HG02981 (cell line): ENCODE results near the gene COQ2.
A peak's percentile ranks its signal among the peaks of the same experiment; 100 is the strongest.
"Not testable (repeated sequence)": the region's sequence is repeated elsewhere in the genome, so short reads cannot be mapped to it uniquely, and the experiment has no call there.

Source experiments
- ATAC-seq: cut with Tn5 transposase; IDR thresholded peaks from one replicate; pipeline ENCODE4 v1.9.1; 2021; ENCODE audit warnings: mild to moderate bottlenecking, moderate library complexity; ENCODE audit not compliant: unreplicated experiment

Gene COQ2, protein sequence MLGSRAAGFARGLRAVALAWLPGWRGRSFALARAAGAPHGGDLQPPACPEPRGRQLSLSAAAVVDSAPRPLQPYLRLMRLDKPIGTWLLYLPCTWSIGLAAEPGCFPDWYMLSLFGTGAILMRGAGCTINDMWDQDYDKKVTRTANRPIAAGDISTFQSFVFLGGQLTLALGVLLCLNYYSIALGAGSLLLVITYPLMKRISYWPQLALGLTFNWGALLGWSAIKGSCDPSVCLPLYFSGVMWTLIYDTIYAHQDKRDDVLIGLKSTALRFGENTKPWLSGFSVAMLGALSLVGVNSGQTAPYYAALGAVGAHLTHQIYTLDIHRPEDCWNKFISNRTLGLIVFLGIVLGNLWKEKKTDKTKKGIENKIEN

DNA sequence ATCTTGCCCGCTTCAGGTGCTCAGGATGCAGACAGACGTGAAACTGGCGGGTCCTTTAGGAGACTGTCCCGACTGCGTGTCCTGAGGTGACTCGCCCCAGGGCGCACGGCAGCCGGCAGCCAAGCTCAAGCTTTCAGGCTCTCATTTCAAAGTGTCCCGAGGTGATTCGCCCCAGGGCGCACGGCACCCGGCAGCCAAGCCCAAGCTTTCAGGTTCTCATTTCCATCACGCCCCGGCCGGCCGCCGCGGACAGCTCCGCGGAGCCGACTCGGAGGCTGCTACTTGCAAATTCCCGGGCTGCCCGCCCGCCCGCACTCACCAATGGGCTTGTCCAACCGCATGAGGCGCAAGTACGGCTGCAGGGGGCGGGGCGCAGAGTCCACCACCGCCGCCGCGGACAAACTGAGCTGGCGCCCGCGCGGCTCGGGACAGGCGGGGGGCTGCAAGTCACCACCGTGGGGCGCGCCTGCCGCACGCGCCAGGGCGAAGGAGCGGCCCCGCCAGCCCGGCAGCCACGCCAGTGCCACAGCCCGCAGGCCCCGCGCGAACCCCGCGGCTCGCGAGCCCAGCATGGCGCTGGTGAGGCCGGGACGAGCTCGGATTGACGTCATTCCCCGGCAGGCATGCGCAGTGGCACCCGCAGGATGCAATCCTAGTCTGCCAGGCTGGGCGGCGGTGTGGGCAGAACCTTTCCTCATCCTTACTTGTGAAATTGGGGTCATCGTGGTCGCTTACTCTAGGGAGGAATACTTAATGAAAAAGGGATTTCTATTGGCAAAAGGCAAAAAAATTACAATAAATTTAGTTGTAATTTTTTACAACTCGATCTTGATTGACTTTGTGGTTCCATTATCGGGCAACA lies at the start of gene COQ2:
TSS of gene COQ2 (minus strand) at position 606 of the 862 bp plus-strand sequence. CDS start at position 572, 34 bp downstream.
- peak; percentile 73 for ATAC-seq

DNA sequence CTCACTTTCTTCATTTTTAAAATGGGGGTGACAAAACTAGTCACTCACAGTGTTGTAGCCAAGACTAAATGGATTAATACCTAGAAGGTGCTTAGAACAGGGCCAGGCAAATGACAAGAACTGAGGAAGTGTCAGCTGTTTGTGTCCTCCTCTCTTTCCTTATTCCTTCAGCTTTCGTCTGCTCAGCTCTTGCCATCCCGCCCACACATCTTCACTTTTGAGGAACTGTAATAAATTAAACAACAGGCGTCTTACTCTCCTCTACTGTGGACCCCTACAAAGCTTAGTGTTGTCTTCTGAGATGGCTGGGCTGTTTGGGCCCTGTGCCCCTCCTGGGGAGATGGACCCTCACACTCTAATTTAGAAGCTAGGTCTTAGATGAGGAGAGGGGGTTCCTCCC lies 47.4 kb upstream of the COQ2 start:
- ATAC-seq, result no peak

DNA sequence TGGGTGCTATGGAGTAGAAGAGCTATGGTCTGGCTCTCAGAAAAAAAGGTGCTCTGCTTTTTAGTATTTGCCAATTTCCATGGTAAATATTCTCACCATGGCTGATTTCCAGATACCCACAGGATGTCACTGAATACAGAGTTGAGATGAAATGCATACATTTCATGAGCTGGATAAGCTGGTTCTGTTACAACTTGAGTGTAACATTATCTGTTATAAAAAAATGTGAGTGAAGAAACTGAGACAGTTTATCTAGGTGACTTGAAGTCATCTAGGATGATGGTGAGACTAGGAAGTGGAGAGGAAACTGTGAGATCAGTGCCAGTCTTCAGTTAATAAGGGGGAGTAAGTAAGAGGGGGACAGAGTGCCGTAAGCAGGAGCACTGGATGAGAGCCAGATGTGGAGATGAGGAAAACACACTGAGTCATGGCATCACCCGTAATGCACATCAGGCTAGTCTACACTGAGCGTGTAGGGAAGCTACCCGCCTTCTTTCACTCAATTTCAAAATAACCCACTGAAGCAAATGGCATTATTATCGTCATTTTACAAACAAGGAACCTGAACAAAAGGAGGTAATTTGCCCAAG lies 45.0 kb upstream of the COQ2 start:
- no peak for ATAC-seq

DNA sequence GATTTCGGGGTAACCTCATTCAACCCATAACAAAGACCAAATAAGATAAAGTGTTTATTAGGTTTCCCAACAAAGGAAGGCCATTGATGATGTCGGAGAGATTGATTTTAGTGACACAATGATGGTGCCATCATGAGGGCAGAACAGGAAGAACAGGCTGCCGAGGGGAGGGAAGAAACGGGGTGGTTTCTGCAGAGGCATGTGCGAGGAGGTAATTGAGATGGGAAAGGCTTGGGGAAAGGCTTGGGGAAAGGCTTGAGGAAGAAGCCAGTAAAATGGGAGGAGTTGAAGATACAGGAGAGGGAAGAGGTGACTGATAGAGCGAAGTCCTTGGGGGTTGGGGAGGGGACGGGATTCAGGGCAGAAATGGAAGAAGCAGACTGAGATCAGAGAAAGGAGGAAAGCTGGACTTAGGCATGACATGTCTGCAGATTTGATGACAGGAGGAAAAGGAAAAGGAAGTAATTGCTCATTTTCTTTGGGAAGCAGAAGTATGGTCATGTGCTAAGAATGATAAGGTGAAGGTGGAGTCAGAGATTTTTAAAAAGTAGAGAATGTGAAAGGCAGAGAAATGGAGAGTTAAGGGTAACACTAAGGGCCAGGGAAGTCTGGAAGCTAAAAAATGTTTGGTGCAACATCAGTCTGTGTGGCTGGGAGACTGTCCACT lies 44.1 kb upstream of the COQ2 start:
- no peak for ATAC-seq

DNA sequence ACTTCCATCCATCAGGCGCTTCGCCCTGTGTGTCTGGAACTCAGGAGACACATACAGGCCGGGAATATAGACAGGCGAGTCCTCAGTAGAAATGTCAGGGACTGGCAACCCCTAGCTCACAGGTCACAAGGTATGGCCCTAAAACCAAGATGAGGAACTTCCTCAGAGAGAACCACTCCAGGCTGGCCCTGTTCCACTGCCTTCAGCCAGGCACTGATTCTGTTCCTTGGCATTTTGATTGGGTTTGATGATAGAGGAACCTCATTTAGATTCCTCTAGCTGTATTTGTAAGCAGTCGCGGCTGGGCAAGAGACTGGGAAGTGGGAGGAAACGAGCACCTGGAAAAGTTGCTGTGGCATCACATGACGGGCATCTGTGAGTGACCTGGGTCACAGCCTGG lies 41.9 kb upstream of the COQ2 start:
- ATAC-seq, result no peak

DNA sequence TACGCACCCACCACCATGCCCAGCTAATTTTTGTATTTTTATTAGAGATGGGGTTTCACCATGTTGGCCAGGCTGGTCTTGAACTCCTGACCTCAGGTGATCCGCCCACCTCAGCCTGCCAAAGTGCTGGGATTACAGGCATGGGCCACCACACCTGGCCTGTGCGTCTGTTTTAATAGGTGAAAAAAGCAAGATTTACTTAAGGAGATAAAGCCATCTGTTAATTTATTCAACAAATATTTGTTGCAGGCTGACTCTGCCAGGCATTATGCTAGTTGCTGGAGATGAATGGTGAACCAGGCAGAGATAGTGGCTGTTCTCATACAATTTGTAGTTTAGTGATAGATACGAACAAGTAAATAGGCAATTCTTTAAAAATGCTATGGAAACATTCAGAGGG lies 40.7 kb upstream of the COQ2 start:
- not testable (repeated sequence) for ATAC-seq

DNA sequence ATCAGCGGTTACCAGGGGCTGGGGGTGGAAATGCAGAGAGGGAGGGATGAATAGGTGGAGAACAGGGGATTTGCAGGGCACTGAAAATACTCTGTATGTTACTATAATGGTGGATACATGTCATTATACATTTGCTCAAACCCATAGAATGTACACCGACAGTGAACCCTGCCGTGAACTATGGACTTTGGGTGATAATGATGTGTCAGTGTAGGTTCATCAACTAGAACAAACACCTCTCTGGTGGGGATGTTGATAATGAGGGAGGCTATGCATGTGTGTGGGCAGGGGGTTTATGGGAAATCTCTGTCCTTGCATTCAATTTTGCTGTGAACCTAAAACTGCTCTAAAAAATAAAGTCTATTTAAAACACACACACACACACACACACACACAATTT lies 38.5 kb upstream of the COQ2 start:
- ATAC-seq, result no peak

DNA sequence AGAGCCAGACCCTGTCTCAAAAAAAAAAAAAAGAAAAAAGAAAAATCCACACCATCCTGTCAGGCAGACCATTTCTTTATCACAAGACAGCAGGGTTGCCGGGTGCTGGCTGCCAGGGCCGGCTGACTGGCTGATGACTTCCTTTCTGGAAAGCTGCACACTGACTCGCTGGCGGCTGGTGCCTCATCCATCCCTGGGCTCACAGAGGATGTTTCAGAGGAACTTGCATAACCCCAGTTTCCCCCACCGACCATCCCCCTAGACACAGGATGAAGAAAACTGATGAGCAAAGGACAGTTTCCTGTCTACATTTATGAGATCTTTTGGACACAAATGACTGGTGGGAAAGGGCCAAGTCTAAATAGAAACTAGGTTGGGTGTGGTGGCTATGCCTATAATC lies 36.0 kb upstream of the COQ2 start:
- ATAC-seq, result no peak

DNA sequence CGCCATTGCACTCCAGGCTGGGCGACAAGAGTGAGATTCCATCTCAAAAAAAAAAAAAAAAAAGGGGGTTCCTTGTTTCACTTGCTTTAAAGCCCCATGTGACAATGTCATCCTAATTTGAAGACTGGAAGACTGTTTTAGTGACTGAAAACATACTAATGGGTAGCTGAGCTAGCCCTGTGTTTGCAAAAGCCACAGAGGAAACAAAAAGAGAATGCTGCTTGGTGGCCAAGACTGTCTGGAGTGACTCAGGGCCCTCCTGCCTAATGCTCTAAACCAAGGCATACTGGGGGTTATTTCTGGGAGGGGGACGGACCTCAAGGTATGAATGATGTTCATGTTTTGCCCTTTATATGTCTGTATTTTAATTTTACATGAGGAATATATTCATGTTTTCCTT lies 34.1 kb upstream of the COQ2 start:
- ATAC-seq, result no peak

DNA sequence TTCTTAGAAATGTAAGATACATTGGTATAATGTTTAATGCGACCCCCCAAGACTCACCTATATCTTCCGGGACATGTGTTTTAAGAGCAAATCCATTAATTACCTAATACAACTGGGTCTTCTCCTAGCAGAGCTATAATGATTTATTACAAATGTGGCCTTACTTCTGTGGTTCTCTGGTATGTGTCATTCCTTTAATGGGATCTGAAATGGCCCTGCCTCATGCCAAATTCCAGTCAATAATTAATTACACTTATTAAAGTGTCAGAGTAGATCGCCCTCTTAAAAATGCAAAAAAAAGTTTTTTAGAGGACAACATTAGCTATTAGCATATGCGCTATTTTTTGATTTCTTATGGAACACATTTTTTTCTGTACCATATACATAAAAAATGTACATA lies 33.1 kb upstream of the COQ2 start:
- ATAC-seq, result no peak

DNA sequence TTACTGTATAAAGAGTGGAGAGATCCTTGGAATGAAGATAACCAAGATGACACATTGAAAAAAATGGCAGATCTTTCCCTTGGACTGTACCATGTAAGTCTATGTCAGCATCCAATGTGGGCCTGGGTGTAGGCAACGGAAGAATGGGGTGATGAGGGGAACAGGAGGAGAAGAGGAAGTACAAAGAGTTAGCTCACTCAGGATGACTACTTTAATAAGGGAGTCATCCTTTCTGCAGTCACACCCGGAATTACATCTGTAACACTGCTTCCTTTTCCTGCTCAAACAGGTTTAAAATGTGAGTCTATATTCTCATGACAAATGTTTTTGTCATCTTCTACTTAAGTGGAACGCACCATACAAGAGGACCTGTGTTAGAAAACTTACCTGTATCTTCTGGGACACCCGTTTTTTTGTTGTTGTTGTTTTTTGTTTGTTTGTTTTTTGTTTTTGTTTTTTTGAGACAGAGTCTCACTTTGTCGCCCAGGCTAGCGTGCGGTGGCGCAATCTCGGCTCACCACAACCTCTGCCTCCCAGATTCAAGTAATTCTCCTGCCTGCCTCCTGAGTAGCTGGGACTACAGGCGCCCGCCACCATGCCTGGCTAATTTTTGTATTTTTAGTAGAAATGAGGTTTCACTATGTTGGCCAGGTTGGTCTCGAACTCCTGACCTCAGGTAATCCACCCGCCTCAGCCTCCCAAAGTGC lies 32.0 kb upstream of the COQ2 start:
- no peak for ATAC-seq

DNA sequence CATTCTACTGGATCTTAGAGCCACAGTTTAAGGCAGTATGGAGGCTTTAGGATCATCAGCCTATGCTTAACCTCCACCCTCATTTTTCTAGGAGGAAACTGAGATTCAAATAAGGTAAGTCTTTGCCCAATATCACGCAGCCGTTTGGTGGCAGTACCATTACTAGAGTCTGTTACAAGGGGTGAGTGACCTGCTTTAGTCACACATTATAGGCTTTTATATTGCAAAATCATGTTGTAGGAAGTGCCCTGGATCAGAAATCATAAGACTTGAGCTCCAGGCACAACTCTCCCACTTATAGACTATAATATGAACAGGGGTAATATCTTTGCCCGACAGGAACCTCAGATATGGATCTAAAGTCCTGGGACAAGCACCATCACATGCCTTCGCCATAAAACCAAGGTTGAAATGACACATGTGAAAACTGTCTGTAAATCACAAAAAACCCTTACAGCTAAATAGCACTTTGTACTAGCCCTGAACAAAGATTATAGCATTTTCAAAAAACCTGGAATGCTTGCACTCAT lies 30.8 kb upstream of the COQ2 start:
- no peak for ATAC-seq

DNA sequence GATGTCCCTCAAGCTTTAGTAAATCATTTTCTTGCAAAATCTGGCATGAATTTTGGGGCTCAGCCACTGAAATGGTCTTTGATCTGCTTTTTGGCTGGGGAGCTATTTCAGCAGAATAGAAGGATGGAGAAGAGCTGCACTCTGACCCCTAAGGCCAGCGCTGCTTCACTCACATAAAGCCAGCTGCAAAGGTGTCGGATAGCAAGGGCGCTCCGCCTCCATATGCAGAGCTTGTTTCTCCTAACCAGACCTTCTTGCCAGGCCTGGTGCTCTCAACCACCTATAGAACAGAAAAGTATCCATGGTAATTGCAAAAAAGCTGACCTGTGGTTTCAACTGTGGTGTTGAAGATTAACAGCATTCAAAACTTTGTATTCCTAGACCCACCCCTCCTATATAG lies 24.1 kb upstream of the COQ2 start:
- ATAC-seq, result no peak

DNA sequence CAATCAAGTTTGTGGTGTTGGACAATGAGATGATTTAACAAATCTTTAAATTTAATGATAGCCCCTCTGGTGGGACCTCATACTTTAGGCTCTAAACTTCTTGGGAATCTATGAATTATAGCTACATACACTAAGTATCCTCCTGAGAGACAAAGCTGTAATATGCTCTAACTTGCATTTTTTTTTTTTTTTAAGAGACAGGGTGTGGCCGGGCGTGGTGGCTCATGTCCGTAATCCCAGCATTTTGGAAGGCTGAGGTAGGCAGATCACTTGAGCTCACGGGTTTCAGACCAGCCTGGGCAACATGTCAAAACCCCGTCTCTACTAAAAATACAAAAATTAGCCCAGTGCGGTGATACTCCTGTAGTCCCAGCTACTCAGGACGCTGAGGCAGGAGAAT lies 23.3 kb upstream of the COQ2 start:
- no peak for ATAC-seq

DNA sequence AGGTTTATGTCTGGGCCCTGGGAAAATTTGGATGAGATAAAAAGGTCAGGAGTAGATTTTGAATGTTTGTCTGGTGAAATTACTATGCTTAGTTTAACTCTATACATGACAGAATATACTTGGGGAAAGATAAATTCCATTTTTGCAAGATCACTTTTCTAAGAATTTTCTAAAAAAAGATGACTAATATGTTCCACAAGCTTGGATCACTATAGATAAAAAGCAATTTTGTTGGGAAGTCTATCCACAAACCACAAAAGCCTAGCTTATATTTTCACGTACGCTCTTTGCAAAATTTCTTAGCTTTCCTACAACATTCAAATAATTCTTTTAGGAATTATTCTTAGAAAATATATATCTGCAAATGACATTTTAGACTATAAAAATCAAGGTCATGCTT lies 20.6 kb upstream of the COQ2 start:
- ATAC-seq, result no peak

DNA sequence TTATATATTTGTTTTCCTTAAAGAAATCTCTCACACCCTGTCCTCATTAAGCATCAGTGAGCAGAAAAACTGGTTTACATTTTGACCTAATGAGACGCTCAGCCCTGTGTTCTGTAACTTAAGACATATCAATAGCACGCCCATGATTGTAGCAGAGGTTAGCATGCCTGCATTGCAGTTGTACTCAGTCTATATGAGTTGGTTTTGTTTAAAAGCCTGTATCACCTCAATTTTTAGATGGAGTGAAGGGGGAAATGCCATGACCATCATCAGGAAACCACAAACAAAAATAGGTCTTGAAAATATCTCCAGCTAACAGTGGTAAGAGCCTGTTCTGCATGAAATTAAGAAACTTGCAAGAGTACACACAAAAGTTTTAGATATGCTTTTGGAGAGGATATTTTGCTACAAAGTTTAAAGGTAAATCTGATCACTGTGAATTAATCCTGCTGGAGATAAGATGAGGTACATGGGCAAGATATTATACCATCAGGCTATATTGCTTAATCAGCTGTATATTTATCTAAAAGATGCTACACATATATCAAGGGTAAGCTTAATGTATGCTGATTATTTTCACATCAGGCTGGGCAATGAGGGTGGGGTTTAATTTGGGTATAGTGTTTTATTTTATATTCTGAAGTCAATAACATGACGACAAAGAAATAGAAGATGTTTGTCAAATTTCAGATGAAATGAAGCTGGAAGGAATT lies 13.1 kb upstream of the COQ2 start:
- no peak for ATAC-seq

DNA sequence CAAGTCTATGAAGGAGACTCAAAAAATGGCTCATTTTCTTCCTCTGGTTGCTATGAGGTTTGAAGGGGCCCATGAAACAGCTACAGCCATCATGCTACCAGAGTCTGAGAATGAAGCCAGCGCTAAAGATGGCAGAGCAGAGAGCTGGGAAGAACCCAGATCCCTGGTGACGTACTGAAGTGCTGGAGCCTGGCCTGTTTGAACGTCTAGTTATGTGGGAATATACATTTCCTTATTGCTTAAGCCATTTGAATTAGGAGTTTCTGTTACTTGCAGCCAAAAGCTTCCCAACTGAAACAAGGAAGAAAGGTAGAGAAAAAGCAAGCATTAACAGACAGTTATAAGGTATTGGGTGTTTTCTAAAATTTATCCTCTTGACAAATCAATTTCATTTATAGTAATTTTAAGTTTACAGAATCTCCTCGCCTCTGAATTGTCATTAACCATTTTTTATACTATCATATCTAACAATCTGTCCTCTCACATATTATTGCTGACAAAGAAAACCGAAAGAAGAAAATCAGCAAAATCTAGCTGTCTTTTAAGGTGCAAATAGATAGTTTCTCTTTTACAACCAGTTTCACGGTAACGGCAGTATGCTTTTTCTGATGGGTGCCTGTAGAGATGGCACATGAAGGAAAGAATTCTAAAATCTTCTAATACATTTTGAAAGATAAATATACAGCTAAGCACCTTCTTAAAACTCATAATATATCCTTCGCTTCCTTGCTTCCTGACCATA lies 8.9 kb upstream of the COQ2 start:
- no peak for ATAC-seq

DNA sequence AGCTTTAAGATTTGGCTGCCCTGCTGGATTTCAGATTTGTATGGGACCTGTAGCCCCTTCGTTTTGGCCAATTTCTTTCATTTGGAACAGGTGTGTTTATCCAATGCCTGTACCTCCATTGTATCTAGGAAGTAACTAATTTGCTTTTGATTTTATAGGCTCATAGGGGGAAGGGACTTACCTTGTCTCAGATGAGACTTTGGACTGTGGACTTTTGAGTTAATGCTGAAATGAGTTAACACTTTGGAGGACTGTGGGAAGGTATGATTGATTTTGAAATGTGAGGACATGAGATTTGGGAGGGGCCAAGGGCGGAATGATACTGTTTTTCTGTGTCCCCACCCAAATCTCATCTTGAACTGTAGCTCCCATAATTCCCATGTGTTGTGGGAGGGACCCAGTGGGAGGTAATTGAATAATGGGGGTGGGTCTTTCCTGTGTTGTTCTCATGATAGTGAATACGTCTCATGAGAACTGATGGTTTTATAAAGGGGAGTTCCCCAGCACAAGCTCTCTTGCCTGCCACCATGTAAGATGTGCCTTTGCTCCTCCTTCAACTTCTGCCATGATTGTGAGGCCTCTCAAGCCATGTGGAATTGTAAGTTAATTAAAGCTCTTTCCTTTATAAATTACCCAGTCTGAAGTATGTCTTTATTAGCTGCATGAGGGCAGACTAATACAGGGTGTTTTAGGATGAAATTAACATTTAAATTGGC lies 5.6 kb upstream of the COQ2 start:
- ATAC-seq, result not testable (repeated sequence)
